ENCODE measurements around the gene ERGIC1.

The ERGIC1 gene

GRCh38 chr5:172830876-172831662 lies 3.0 kb upstream of the ERGIC1 start:
- DNase-seq (ENCODE audit: low read depth) = no peak
- TF ChIP-seq CTCF (IDR thresholded peaks at IDR 0.05; ENCODE audit: low read depth, low read length, missing control alignments) = no peak
- no peak overlapping the region for H3K4me3 ChIP-seq (ENCODE audit: low read depth, low read length)

- H3K4me3 ChIP-seq (ENCODE audit: low read depth, low read length) = no peak overlapping the region
- no peak for DNase-seq (ENCODE audit: low read depth)
- no peak for TF ChIP-seq CTCF (IDR thresholded peaks at IDR 0.05; ENCODE audit: low read depth, low read length, missing control alignments)
These were observed 1.4 kb upstream of the ERGIC1 start for GRCh38 chr5:172832383-172833315.

GRCh38 chr5:172833372-172833685 lies 722 bp upstream of the ERGIC1 start:
- TF ChIP-seq CTCF (IDR thresholded peaks at IDR 0.05; ENCODE audit: low read depth, low read length, missing control alignments) = no peak
- peak overlapping the region; percentile 93 for H3K4me3 ChIP-seq (ENCODE audit: low read depth, low read length)
- DNase-seq (ENCODE audit: low read depth) = no peak

- no peak for DNase-seq (ENCODE audit: low read depth)
- H3K4me3 ChIP-seq (ENCODE audit: low read depth, low read length) = peak overlapping the region; percentile 93
These were observed 601 bp downstream of the ERGIC1 start for GRCh38 chr5:172834415-172835289.

GRCh38 chr5:172835290-172835993 lies 1.4 kb downstream of the ERGIC1 start:
- no peak for DNase-seq (ENCODE audit: low read depth)

More at GRCh38 chr5:172834415-172835289, 601 bp downstream of the ERGIC1 start:
- TF ChIP-seq CTCF (IDR thresholded peaks at IDR 0.05; ENCODE audit: low read depth, low read length, missing control alignments) = peak; percentile 5

More at GRCh38 chr5:172835290-172835993, 1.4 kb downstream of the ERGIC1 start:
- peak overlapping the region; percentile 93 for H3K4me3 ChIP-seq (ENCODE audit: low read depth, low read length)
- no peak for TF ChIP-seq CTCF (IDR thresholded peaks at IDR 0.05; ENCODE audit: low read depth, low read length, missing control alignments)
